Mucosa of descending colon (tissue), 3 donors: Measurements from ENCODE around the gene TMPRSS3. TPM values are rescaled to one million over a fixed set of nuclear protein-coding genes. Genes with fewer than 3 reads are reported as not detected.
A peak's percentile ranks its signal among the peaks of the same experiment; 100 is the strongest.

Source experiments
- ATAC-seq: fragments of 200-7000 bp; cut with Tn5 transposase; one replicate; pipeline ENCODE4 v1.9.1; 2020; ENCODE audit warnings: mild to moderate bottlenecking, moderate library complexity
- DNase-seq, 3 donors: peaks; one replicate each; pipeline ENCODE4 v3.0.0-alpha.2; 2020
- H3K36me3 ChIP-seq: fragments of 200-600 bp; one replicate; pipeline ENCODE4 v1.8.0; 2021; ENCODE audit warnings: low read depth, mild to moderate bottlenecking
- H3K4me1 ChIP-seq: fragments of 200-600 bp; one replicate; pipeline ENCODE4 v1.8.0; 2021; ENCODE audit warnings: low read depth, mild to moderate bottlenecking
- H3K4me3 ChIP-seq: fragments of 200-600 bp; one replicate; pipeline ENCODE4 v1.8.0; 2021; ENCODE audit warnings: mild to moderate bottlenecking
- H3K9me3 ChIP-seq: fragments of 200-600 bp; one replicate; pipeline ENCODE4 v1.8.0; 2021; ENCODE audit warnings: mild to moderate bottlenecking
- intact Hi-C, 2 donors: fragments of 100-400 bp; cut with DNase I in 1 of 2; cut with micrococcal nuclease in 1 of 2; formaldehyde crosslinking; loops; one replicate each; pipeline versions ENCODE4 v1.11.0 to v1.11.1; 2022; cut with DNase I, micrococcal nuclease
- total RNA-seq, 3 donors: library from RNA; stranded (reverse); fragmentation: NEBNext Ultra II Directional in 2 of 3; extraction: Animal tissue kit (Norgen Biotek cat#: 25700) in 2 of 3; gene quantifications; one replicate each; pipeline versions ENCODE4 v1.2.1 to v1.2.4, GENCODE V29; 2021 to 2023
- TF ChIP-seq, protein P1 (sequence below): fragments of 200-600 bp; IDR thresholded peaks from one replicate; pipeline ENCODE4 v1.8.0; 2022; ENCODE audit warnings: antibody characterized with exemption, mild to moderate bottlenecking
- donor health status: DM: no; HTN: no; CAD: no; lungs with moderate emphysema.
- donor health status: DM: no; HTN: no; CAD: no.
- donor health status: DM: no; HTN: yes; CAD: no.

Gene TMPRSS3
- total RNA-seq, 3 donors from 2014 or later, result 0.35 to 0.72 (median 0.69) TPM

DNA sequence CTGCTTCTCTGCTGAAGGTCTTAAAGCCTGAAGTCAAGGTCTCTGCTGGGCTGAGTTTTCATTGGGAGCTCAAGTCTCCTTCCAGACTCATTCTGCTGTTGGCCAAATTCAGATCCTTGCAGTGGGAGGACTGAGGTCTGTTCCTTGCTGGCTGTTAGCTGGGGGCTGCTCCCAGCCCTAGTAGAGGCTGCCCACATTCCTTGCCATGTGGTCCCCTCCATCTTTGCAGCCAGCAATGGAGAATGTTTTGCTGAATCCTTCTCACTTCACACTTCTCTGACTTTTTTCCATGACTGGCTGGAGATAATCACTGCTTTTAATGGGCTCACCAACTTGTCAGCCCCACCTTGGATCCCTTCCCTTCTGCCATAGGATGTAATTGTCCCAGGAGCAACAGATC lies 41.1 kb upstream of the TMPRSS3 start:
- H3K4me1 ChIP-seq, result no peaks in the 10 kb centered on the region
- TF ChIP-seq, protein P1, sequence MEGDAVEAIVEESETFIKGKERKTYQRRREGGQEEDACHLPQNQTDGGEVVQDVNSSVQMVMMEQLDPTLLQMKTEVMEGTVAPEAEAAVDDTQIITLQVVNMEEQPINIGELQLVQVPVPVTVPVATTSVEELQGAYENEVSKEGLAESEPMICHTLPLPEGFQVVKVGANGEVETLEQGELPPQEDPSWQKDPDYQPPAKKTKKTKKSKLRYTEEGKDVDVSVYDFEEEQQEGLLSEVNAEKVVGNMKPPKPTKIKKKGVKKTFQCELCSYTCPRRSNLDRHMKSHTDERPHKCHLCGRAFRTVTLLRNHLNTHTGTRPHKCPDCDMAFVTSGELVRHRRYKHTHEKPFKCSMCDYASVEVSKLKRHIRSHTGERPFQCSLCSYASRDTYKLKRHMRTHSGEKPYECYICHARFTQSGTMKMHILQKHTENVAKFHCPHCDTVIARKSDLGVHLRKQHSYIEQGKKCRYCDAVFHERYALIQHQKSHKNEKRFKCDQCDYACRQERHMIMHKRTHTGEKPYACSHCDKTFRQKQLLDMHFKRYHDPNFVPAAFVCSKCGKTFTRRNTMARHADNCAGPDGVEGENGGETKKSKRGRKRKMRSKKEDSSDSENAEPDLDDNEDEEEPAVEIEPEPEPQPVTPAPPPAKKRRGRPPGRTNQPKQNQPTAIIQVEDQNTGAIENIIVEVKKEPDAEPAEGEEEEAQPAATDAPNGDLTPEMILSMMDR, result no peak
- H3K9me3 ChIP-seq, result peaks cover 4% of the 10 kb centered on the region
- H3K36me3 ChIP-seq, result no peaks in the 10 kb centered on the region
- no peak for DNase-seq
- intact Hi-C loops, result no loop called here
- H3K4me3 ChIP-seq, result no peak overlapping the region
- ATAC-seq, result no peak

DNA sequence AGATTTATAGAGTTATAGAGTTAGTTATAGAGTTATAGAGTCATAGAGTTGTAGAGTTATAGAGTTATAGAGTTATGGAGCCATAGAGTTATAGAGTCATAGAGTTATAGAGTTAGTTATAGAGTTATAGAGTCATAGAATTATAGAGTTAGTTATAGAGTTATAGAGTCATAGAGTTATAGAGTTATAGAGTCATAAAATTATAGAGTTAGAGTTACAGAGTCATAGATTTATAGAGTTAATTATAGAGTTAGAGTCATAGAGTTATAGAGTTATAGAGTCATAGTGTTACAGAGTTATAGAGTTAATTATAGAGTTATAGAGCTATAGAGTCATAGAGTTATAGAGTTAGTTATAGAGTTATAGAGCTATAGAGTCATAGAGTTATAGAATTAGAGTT lies 40.0 kb upstream of the TMPRSS3 start:
- Histone ChIP-seq H3K4me3 (no peak overlapping the region), H3K36me3 (no peaks in the 10 kb centered on the region), H3K9me3 (peaks cover 4% of the 10 kb centered on the region), H3K4me1 (no peaks in the 10 kb centered on the region)
- TF ChIP-seq, protein P1, result no peak
- DNase-seq, result no peak
- intact Hi-C loops, result no loop called here
- no peak for ATAC-seq

DNA sequence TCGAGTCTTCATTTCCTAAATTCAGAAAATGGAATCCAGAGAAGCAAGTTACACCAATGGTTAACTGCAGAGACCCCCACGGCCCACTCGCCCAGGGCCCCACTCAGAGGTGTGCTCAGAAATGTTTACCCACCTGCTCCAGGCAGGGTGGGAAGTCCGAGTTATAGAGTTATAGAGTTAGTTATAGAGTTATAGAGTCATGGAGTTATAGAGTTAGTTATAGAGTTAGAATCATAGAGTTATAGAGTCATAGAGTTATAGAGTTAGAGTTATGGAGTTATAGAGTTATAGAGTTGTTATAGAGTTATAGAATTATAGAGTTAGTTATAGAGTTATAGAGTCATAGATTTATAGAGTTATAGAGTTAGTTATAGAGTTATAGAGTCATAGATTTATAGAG lies 39.5 kb upstream of the TMPRSS3 start:
- Histone ChIP-seq H3K4me1 (no peaks in the 10 kb centered on the region), H3K4me3 (no peak overlapping the region), H3K9me3 (peaks cover 4% of the 10 kb centered on the region), H3K36me3 (no peaks in the 10 kb centered on the region)
- intact Hi-C loops, result no loop called here
- ATAC-seq (no peak), DNase-seq (no peak)
- TF ChIP-seq, protein P1, result no peak

DNA sequence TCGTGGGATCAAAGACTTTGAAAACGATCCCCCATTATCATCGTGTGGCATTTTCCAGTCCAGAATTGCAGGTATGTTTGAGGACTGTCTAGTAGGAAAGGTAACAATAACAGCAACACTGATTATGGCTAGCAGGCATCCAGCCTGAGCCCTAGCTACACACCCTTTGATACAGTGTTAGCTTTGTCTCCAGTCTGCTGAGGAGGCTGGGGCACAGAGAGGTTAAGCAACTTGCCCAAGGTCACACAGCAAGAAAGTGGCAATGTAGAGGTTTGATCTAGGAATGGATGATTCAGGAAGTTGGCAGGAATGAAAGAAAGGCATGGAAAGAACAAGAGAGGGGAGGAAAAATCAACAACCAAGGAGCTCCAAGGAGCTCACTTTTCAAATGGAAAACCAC lies 39.0 kb upstream of the TMPRSS3 start:
- intact Hi-C loops, result no loop called here
- TF ChIP-seq, protein P1, result no peak
- no peaks in the 10 kb centered on the region for H3K36me3 ChIP-seq
- no peak overlapping the region for H3K4me3 ChIP-seq
- no peaks in the 10 kb centered on the region for H3K4me1 ChIP-seq
- no peak for ATAC-seq
- no peak for DNase-seq
- H3K9me3 ChIP-seq, result peaks cover 4% of the 10 kb centered on the region

DNA sequence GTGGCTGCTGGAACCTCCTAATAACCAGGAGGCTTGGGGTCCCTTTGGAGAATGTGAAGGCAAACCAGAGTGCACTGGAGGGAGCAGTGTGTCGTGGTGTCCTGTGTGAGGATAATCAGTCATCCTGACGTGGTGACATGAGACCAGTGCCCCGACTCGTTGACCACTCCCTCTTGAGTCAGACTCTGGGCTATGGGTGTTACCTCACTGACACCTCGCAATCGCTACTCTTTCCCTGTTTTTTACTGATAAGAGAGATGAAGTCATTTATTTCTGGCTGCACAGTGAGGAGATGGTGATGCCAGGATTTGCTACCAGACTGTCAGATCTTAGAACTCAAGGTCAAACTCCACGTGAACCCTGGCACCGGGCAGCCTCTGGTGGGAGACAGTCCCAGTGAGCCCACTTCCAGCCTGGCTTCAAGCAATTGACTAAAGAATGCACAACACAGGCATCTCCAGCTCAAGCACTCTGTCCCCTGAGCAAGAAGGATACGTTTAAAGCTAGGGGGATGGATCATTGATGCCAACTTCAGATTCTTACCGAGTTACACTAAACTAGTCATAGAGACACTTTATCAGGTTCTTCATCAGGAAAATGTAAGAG lies 38.2 kb upstream of the TMPRSS3 start:
- H3K4me1 ChIP-seq, result no peaks in the 10 kb centered on the region
- ATAC-seq (peak; percentile 95), DNase-seq (peak in 1 of 3 donors; percentile 39)
- H3K36me3 ChIP-seq, result no peaks in the 10 kb centered on the region
- peaks cover 4% of the 10 kb centered on the region for H3K9me3 ChIP-seq
- TF ChIP-seq, protein P1, result no peak
- H3K4me3 ChIP-seq, result no peak overlapping the region
- intact Hi-C loops, result no loop called here

DNA sequence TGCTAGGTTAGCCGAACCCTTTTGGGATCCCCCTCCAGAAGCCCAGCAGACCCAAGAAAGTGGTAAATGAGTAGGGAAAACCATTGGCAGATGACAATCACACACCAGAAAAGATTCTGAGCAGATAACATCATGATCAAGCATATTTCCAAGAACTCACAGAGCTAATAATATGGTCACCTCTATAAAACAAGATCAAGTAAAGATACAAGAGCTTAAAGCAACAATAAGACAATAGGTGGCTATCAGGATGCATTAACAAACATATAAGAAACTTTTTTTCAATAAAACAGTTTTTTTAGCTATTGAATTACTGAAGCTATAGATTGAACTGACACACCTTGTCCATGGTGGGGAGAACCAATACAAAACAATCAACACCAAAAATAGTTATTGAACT lies 36.8 kb upstream of the TMPRSS3 start:
- DNase-seq (no peak), ATAC-seq (no peak)
- TF ChIP-seq, protein P1, result no peak
- intact Hi-C loops, result no loop called here
- Histone ChIP-seq H3K4me3 (no peak overlapping the region), H3K9me3 (peaks cover 4% of the 10 kb centered on the region), H3K4me1 (no peaks in the 10 kb centered on the region), H3K36me3 (no peaks in the 10 kb centered on the region)
